HG03575 (cell line): ENCODE results near the gene S100A2.
"Not testable (repeated sequence)": the region's sequence is repeated elsewhere in the genome, so short reads cannot be mapped to it uniquely, and the experiment has no call there.

ENCODE experiments used
- ATAC-seq: cut with Tn5 transposase; IDR thresholded peaks from one replicate; pipeline ENCODE4 v1.9.1; 2021; ENCODE audit not compliant: unreplicated experiment, insufficient number of reproducible peaks, low FRiP score; ENCODE audit errors: extremely low read depth

S100A2 gene

GRCh38 chr1:153537376-153537730 lies 28.3 kb downstream of the S100A2 start:
- ATAC-seq, result no peak

GRCh38 chr1:153536671-153537375 lies 28.8 kb downstream of the S100A2 start:
- ATAC-seq, result no peak

GRCh38 chr1:153536012-153536670 lies 29.5 kb downstream of the S100A2 start:
- ATAC-seq, result no peak

GRCh38 chr1:153535242-153536011 lies 30.2 kb downstream of the S100A2 start, which contains the start of gene S100A6:
TSS of gene S100A6 (minus strand) at chr1:153535991. CDS start at chr1:153535339, 652 bp downstream.
- ATAC-seq, result no peak

- no peak for ATAC-seq
These were observed 30.8 kb downstream of the S100A2 start for GRCh38 chr1:153534925-153535241.

- ATAC-seq, result no peak
These were observed 31.3 kb downstream of the S100A2 start for GRCh38 chr1:153534226-153534924.

- no peak for ATAC-seq
These were observed 31.9 kb downstream of the S100A2 start for GRCh38 chr1:153533689-153534201.

GRCh38 chr1:153532769-153533599 lies 32.7 kb downstream of the S100A2 start:
- ATAC-seq, result no peak

- ATAC-seq, result no peak
These were observed 33.5 kb downstream of the S100A2 start for GRCh38 chr1:153532181-153532580.

GRCh38 chr1:153531638-153532037 lies 34.0 kb downstream of the S100A2 start:
- no peak for ATAC-seq

- ATAC-seq, result no peak
These were observed 38.0 kb downstream of the S100A2 start for GRCh38 chr1:153527683-153528040.

GRCh38 chr1:153527023-153527682 lies 38.5 kb downstream of the S100A2 start:
- no peak for ATAC-seq

- no peak for ATAC-seq
These were observed 39.5 kb downstream of the S100A2 start for GRCh38 chr1:153526132-153526543.

GRCh38 chr1:153525088-153525728 lies 40.4 kb downstream of the S100A2 start:
- ATAC-seq, result no peak

- not testable (repeated sequence) for ATAC-seq
These were observed 43.1 kb downstream of the S100A2 start for GRCh38 chr1:153522353-153523048.

- ATAC-seq, result not testable (repeated sequence)
These were observed 43.8 kb downstream of the S100A2 start for GRCh38 chr1:153521808-153522207.
